ENCODE measurements around the gene PTPRE.

- TF ChIP-seq CTCF (IDR thresholded peaks at IDR 0.05) (no peak), USF2 (IDR thresholded peaks at IDR 0.05; ENCODE audit: borderline replicate concordance, low read depth, low read length) (no peak), EZH2phosphoT487 (IDR thresholded peaks at IDR 0.05; ENCODE audit: borderline replicate concordance, low read depth) (no peak), EP300 (IDR thresholded peaks at IDR 0.05; ENCODE audit: borderline replicate concordance in 1 of 2, low read depth in 1 of 2, low read length in 1 of 2) (no peak)
Measured at GRCh38 chr10:128003521-128003920, 96.6 kb downstream of the PTPRE start.
